NCI-H446 (cell line): ENCODE data around the gene NUP98.
"Not testable (repeated sequence)": the region's sequence is repeated elsewhere in the genome, so short reads cannot be mapped to it uniquely, and the experiment has no call there.

Source experiments
- DNase-seq, 2 experiments: peaks; one replicate each; lab custom pipeline; 2025; lab: John Stamatoyannopoulos, UW

The NUP98 gene

GRCh38 chr11:3671334-3672254, 125.8 kb downstream of the NUP98 start, which contains the start of gene CHRNA10:
TSS of gene CHRNA10 (minus strand) at chr11:3671384. CDS start at chr11:3671312, 72 bp downstream.
- DNase-seq = no peak

- DNase-seq = no peak
Measured at GRCh38 chr11:3669742-3670183, 127.6 kb downstream of the NUP98 start.

- no peak for DNase-seq
Measured at GRCh38 chr11:3669128-3669527, 128.2 kb downstream of the NUP98 start.

- DNase-seq = no peak
Measured at GRCh38 chr11:3667149-3668035, 130.0 kb downstream of the NUP98 start.

- no peak for DNase-seq
Measured at GRCh38 chr11:3666023-3666530, 131.3 kb downstream of the NUP98 start.

- DNase-seq = no peak
Measured at GRCh38 chr11:3665336-3666022, 131.9 kb downstream of the NUP98 start.

- no peak for DNase-seq
Measured at GRCh38 chr11:3664032-3664630, 133.2 kb downstream of the NUP98 start.

- no peak for DNase-seq
Measured at GRCh38 chr11:3662856-3663255, 134.5 kb downstream of the NUP98 start.

GRCh38 chr11:3660960-3661359, 136.4 kb downstream of the NUP98 start:
- no peak for DNase-seq

GRCh38 chr11:3659595-3660515, 137.5 kb downstream of the NUP98 start:
- DNase-seq = no peak

GRCh38 chr11:3658252-3658651, 139.1 kb downstream of the NUP98 start:
- no peak for DNase-seq

GRCh38 chr11:3657331-3657730, 140.0 kb downstream of the NUP98 start:
- DNase-seq = not testable (repeated sequence)

- DNase-seq = no peak
Measured at GRCh38 chr11:3655547-3655946, 141.8 kb downstream of the NUP98 start.

GRCh38 chr11:3652514-3652913, 144.8 kb downstream of the NUP98 start:
- not testable (repeated sequence) for DNase-seq

- DNase-seq = not testable (repeated sequence)
Measured at GRCh38 chr11:3649374-3649773, 148.0 kb downstream of the NUP98 start.

- not testable (repeated sequence) for DNase-seq
Measured at GRCh38 chr11:3648843-3649242, 148.5 kb downstream of the NUP98 start.

- no peak for DNase-seq
Measured at GRCh38 chr11:3645552-3645951, 151.8 kb downstream of the NUP98 start.

- no peak for DNase-seq
Measured at GRCh38 chr11:3644817-3645235, 152.5 kb downstream of the NUP98 start, which contains the start of gene ART1. TSS of gene ART1 (plus strand) at chr11:3645128. CDS start at chr11:3659214, 14,086 bp downstream.

- DNase-seq = not testable (repeated sequence)
Measured at GRCh38 chr11:3643102-3643546, 154.2 kb downstream of the NUP98 start.
